Left kidney (tissue), 2 donors: ENCODE results near the gene NIPAL4. TPM values are rescaled to one million over a fixed set of nuclear protein-coding genes. Genes with fewer than 3 reads are reported as not detected.

Experiments used
- DNase-seq: peaks from one replicate; pipeline ENCODE4 v3.0.0-alpha.2; 2013
- polyA plus RNA-seq: library from polyadenylated mRNA; unstranded; fragments of 120-200 nt; gene quantifications from one replicate; pipeline ENCODE4 v1.2.1, GENCODE V29; 2013; ENCODE audit not compliant: insufficient read length

Gene NIPAL4
- polyA plus RNA-seq, 1 donor = 0.58 TPM

DNA sequence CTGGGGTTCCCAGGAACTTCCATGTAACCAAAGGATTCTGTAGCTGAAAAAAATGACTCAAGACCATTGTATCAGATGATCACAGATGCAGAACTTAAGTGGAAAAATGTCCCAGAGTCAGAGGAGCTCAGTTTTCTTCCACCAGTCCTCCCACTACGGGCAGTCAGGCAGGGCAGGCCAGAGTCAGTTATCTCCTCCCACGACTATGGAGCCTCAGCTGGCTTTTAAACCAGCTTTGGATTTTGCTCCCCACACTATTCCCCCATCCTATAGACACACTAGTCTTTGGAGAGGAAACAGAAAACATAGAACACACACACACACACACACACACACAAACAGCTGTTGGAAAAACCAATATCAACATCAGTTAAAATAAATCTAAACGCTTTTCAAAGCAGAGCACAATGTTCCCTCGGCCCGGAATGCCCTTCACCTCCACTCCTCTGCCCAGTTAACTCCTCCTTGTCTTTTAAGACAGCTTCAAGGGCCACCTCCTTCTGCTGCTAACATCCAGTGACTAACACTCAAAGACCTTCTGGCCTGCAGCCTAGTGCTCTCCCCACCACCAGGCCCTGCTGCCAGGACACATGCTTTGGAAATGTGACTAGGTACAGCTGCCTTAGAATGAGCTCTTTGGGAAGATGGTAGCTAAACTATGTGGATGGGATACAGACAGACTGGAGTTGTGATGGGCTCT lies 56.8 kb downstream of the NIPAL4 start:
- no peak for DNase-seq

GRCh38 chr5:157518963-157519362 lies 59.0 kb downstream of the NIPAL4 start:
- DNase-seq = no peak

DNA sequence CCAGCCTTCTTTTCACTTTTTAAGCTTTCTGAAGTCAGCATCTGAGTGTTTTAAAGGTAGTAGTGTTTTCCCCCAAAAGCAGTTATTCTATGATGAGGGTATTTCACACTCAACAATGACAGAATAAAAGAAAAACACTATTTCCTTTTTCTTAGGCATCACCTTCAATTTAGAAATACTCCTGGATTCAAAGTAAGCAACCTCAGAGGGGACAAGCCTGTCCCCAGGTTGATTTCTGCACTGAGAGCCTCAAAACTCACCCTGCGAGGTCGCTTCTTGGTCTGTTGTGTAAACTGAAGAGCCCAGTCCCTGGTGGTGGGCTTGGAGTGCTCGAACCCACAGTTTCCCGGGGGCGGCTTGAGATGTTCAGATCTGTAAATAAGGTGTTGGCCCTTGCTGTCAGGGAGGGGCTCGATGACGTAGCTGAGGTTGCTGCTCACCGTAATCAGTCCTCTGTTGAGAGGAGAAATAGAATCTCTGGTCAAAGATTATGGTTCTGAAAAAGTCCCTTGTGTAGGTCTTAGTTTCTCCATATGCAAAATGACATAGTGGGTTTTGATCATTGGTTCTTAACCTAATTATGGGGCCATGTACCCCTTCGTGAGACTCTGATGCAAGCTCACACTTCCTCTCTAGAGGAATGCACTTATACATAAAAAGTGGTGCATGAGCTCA lies 59.7 kb downstream of the NIPAL4 start:
- no peak for DNase-seq

GRCh38 chr5:157520911-157521703 lies 61.1 kb downstream of the NIPAL4 start:
- no peak for DNase-seq

DNA sequence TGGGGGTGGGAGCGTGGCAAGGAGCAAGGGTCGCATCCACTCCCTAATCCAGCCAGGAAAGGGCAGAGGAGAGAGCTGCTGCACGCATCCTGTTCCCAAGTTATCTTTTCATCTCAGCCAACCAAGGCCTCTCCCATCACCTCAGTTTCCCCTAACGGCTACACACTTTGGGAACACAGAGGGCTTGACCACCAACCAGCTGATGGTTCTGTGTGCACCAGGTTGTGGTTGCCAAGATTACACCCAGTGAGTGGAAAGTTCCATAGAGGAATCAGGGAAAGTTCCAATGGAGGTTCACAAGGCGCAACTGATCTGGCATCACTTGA lies 61.7 kb downstream of the NIPAL4 start:
- no peak for DNase-seq

GRCh38 chr5:157523976-157524375 lies 64.0 kb downstream of the NIPAL4 start:
- no peak for DNase-seq

Other genes with a start within 250 kb of the NIPAL4 start
- gene CYFIP2, start 194.1 kb upstream of the NIPAL4 start, polyA plus RNA-seq = 124 TPM
- 8.8 TPM for gene ADAM19, start 115.6 kb downstream of the NIPAL4 start, polyA plus RNA-seq
- 0.50 TPM for gene SOX30, start 192.2 kb downstream of the NIPAL4 start, polyA plus RNA-seq
- not detected for gene C5orf52, start 211.3 kb downstream of the NIPAL4 start, polyA plus RNA-seq